Measurements from ENCODE around the gene GTF2H3.

- TF ChIP-seq, protein P1, sequence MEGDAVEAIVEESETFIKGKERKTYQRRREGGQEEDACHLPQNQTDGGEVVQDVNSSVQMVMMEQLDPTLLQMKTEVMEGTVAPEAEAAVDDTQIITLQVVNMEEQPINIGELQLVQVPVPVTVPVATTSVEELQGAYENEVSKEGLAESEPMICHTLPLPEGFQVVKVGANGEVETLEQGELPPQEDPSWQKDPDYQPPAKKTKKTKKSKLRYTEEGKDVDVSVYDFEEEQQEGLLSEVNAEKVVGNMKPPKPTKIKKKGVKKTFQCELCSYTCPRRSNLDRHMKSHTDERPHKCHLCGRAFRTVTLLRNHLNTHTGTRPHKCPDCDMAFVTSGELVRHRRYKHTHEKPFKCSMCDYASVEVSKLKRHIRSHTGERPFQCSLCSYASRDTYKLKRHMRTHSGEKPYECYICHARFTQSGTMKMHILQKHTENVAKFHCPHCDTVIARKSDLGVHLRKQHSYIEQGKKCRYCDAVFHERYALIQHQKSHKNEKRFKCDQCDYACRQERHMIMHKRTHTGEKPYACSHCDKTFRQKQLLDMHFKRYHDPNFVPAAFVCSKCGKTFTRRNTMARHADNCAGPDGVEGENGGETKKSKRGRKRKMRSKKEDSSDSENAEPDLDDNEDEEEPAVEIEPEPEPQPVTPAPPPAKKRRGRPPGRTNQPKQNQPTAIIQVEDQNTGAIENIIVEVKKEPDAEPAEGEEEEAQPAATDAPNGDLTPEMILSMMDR (IDR thresholded peaks at IDR 0.05 in 2 of 3, conservative IDR thresholded peaks at IDR 0.05 in 1 of 3; ENCODE audit: control insufficient read depth in 2 of 3, extremely low read depth in 1 of 3, insufficient read depth in 1 of 3, low read depth in 3 of 3, low read length in 3 of 3), result no peak
- no peak for TF ChIP-seq SMARCA5 (IDR thresholded peaks at IDR 0.05)
Measured at GRCh38 chr12:123617144-123617543, 16.5 kb upstream of the GTF2H3 start.
